CD14-positive monocyte (primary cell): ENCODE measurements around the gene PI4K2A. TPM values are rescaled to one million over a fixed set of nuclear protein-coding genes. Genes with fewer than 3 reads are reported as not detected.

ENCODE experiments used
- DNase-seq, 3 donors: peaks; one replicate each; pipeline ENCODE4 v3.0.0-alpha.2; 2011 to 2022
- H2AFZ ChIP-seq: 2 replicates; pipeline ENCODE4 v1.6.0; 2012; ENCODE audit warnings: mild to moderate bottlenecking, low read depth, low read length, inconsistent platforms; ENCODE audit not compliant: insufficient read depth, poor library complexity, severe bottlenecking
- H3K27ac ChIP-seq, 2 donors: 1 replicate in 1 of 2; 2 replicates in 1 of 2; pipeline ENCODE4 v1.5.1; 2012 to 2013; ENCODE audit warnings: low read length in 2 of 2, control low read depth in 1 of 2, inconsistent platforms in 1 of 2, low read depth in 1 of 2, mild to moderate bottlenecking in 1 of 2
- H3K27me3 ChIP-seq, 2 donors: one replicate each; pipeline versions ENCODE4 v1.6.0 to v1.6.1; 2011 to 2013; ENCODE audit warnings: low read length in 2 of 2; ENCODE audit not compliant: control insufficient read depth in 2 of 2, insufficient read depth in 2 of 2
- H3K36me3 ChIP-seq, 2 donors: replicated peaks in 1 of 2; 1 replicate in 1 of 2; 2 replicates in 1 of 2; pipeline versions ENCODE4 v1.5.1 to v1.6.1; 2012 to 2013; ENCODE audit warnings: low read length in 2 of 2, control low read depth in 1 of 2, inconsistent platforms in 1 of 2, mild to moderate bottlenecking in 1 of 2; ENCODE audit not compliant: insufficient read depth in 2 of 2, control insufficient read depth in 1 of 2
- H3K4me1 ChIP-seq, 2 donors: 1 replicate in 1 of 2; 2 replicates in 1 of 2; pipeline versions ENCODE4 v1.5.1 to v1.6.1; 2012 to 2013; ENCODE audit warnings: low read length in 2 of 2, control low read depth in 1 of 2, inconsistent platforms in 1 of 2, mild to moderate bottlenecking in 1 of 2, moderate library complexity in 1 of 2; ENCODE audit not compliant: insufficient read depth in 2 of 2, control insufficient read depth in 1 of 2
- H3K4me2 ChIP-seq: replicated peaks from 2 replicates; pipeline ENCODE3; 2012; ENCODE audit warnings: low read length, moderate library complexity, mild to moderate bottlenecking; ENCODE audit not compliant: poor library complexity, severe bottlenecking; ENCODE audit errors: extremely low read depth
- H3K4me3 ChIP-seq, 3 experiments: fragments of 200-600 bp in 1 of 3; sonication (generic) in 1 of 3; replicated peaks in 1 of 3; 1 replicate in 2 of 3; 2 replicates in 1 of 3; pipeline ENCODE4 v1.5.1; 2011 to 2013; ENCODE audit warnings: low read length in 3 of 3, mild to moderate bottlenecking in 3 of 3, control low read depth in 2 of 3, low read depth in 2 of 3, inconsistent platforms in 1 of 3, moderate library complexity in 1 of 3
- H3K79me2 ChIP-seq: 2 replicates; pipeline ENCODE4 v1.6.0; 2012; ENCODE audit warnings: mild to moderate bottlenecking, control low read depth, inconsistent platforms, low read length, moderate library complexity; ENCODE audit not compliant: insufficient read depth
- H3K9ac ChIP-seq: 2 replicates; pipeline ENCODE4 v1.6.0; 2017; ENCODE audit warnings: low read length, mild to moderate bottlenecking; ENCODE audit not compliant: insufficient read depth, poor library complexity, severe bottlenecking
- H3K9me3 ChIP-seq, 2 donors: replicated peaks in 1 of 2; 1 replicate in 1 of 2; 2 replicates in 1 of 2; pipeline versions ENCODE4 v1.5.1 to v1.6.1; 2012 to 2013; ENCODE audit warnings: low read length in 2 of 2, control low read depth in 1 of 2; ENCODE audit not compliant: control insufficient read depth in 1 of 2, insufficient read depth in 1 of 2
- H4K20me1 ChIP-seq: 2 replicates; pipeline ENCODE4 v1.6.0; 2012; ENCODE audit warnings: mild to moderate bottlenecking, low read length, control low read depth, moderate library complexity; ENCODE audit not compliant: insufficient read depth
- H3K27ac Mint-ChIP-seq, 7 donors: one replicate each; pipeline ENCODE4 v1.8.0; 2020; ENCODE audit warnings: mild to moderate bottlenecking in 7 of 7, mixed read lengths in 7 of 7, moderate library complexity in 6 of 7, inconsistent platforms in 2 of 7
- H3K27me3 Mint-ChIP-seq, 3 donors: one replicate each; pipeline ENCODE4 v1.8.0; 2021 to 2022; ENCODE audit warnings: low read depth in 3 of 3, mild to moderate bottlenecking in 3 of 3, mixed read lengths in 3 of 3, moderate library complexity in 3 of 3, inconsistent platforms in 1 of 3
- H3K36me3 Mint-ChIP-seq, 2 donors: one replicate each; pipeline ENCODE4 v1.8.0; 2020; ENCODE audit warnings: mixed read lengths in 2 of 2, inconsistent platforms in 1 of 2, mild to moderate bottlenecking in 1 of 2
- H3K4me1 Mint-ChIP-seq: one replicate; pipeline ENCODE4 v1.8.0; 2020; ENCODE audit warnings: mild to moderate bottlenecking, mixed read lengths
- H3K4me3 Mint-ChIP-seq, 2 donors: one replicate each; pipeline ENCODE4 v1.8.0; 2020; ENCODE audit warnings: mild to moderate bottlenecking in 2 of 2, mixed read lengths in 2 of 2, moderate library complexity in 1 of 2
- H3K9me3 Mint-ChIP-seq, 7 donors: one replicate each; pipeline ENCODE4 v1.8.0; 2020 to 2022; ENCODE audit warnings: mixed read lengths in 7 of 7, mild to moderate bottlenecking in 6 of 7, moderate library complexity in 6 of 7, inconsistent platforms in 2 of 7
- CTCF ChIP-seq: fragments of 200-600 bp; IDR thresholded peaks from one replicate; pipeline ENCODE4 v1.8.0; 2022; ENCODE audit warnings: antibody characterized with exemption, mild to moderate bottlenecking
- WGBS: methylation state at CpG from one replicate; pipeline ENCODE4 v1.1.5; 2013; ENCODE audit warnings: missing lambda C conversion rate; ENCODE audit not compliant: insufficient coverage; 5-methylcytosine and 5-hydroxymethylcytosine counted together
- intact Hi-C, 2 donors: fragments of 100-400 bp; cut with micrococcal nuclease; formaldehyde crosslinking; loops; one replicate each; pipeline versions ENCODE4 v1.15.0 to v1.15.1; 2023
- polyA plus RNA-seq, 3 donors: library from polyadenylated mRNA; depleted of rRNA in 1 of 3; unstranded in 2 of 3; stranded (reverse) in 1 of 3; fragments of 300-500 nt in 2 of 3; fragments of >200 nt in 1 of 3; fragmentation: Illumina TruSeq in 2 of 3; gene quantifications; 1 replicate in 2 of 3; 2 replicates in 1 of 3; pipeline ENCODE4 v1.2.3, GENCODE V29; 2012 to 2021

Gene PI4K2A
- polyA plus RNA-seq, 3 donors = 5.8 to 16.4 (median 6.7) TPM

- H3K27ac Mint-ChIP-seq = no peak overlapping the region
- peaks cover 0 to 1% (median 0%) of the 10 kb centered on the region in 7 donors for H3K9me3 Mint-ChIP-seq
Measured at GRCh38 chr10:97599272-97599619, 41.2 kb upstream of the PI4K2A start.

GRCh38 chr10:97600616-97601015 lies 39.9 kb upstream of the PI4K2A start:
- H4K20me1 ChIP-seq = no peaks in the 10 kb centered on the region
- TF ChIP-seq CTCF = no peak
- no peaks in the 10 kb centered on the region for H3K27me3 ChIP-seq
- WGBS = no CpG with 5 or more reads among the region's 1 CpG
- no peak overlapping the region for H3K27ac ChIP-seq
- H3K79me2 ChIP-seq = no peaks in the 10 kb centered on the region
- no peaks in the 10 kb centered on the region for H3K9me3 ChIP-seq
- no peak for DNase-seq
- peaks cover 0 to 5% (median 3%) of the 10 kb centered on the region in 3 donors for H3K27me3 Mint-ChIP-seq
- no peak overlapping the region for H3K4me3 Mint-ChIP-seq
- no peaks in the 10 kb centered on the region for H3K36me3 Mint-ChIP-seq
- H2AFZ ChIP-seq = no peak overlapping the region
- H3K4me3 ChIP-seq = no peak overlapping the region
- H3K4me2 ChIP-seq = no peak overlapping the region
- intact Hi-C loops = no loop called here
- peaks cover 0 to 1% (median 0%) of the 10 kb centered on the region in 7 donors for H3K9me3 Mint-ChIP-seq
- no peaks in the 10 kb centered on the region for H3K36me3 ChIP-seq
- H3K27ac Mint-ChIP-seq = no peak overlapping the region
- H3K4me1 Mint-ChIP-seq = no peaks in the 10 kb centered on the region
- no peaks in the 10 kb centered on the region for H3K4me1 ChIP-seq
- no peak overlapping the region for H3K9ac ChIP-seq

More at GRCh38 chr10:97599272-97599619, 41.2 kb upstream of the PI4K2A start:
- H3K4me1 Mint-ChIP-seq = no peaks in the 10 kb centered on the region
- no peaks in the 10 kb centered on the region for H3K36me3 Mint-ChIP-seq
- intact Hi-C loops = no loop called here
- no peak overlapping the region for H3K4me3 Mint-ChIP-seq
- Histone ChIP-seq H3K27ac (no peak overlapping the region), H3K4me1 (no peaks in the 10 kb centered on the region), H3K4me3 (no peak overlapping the region), H3K27me3 (no peaks in the 10 kb centered on the region), H3K36me3 (no peaks in the 10 kb centered on the region), H3K79me2 (no peaks in the 10 kb centered on the region), H3K4me2 (no peak overlapping the region), H4K20me1 (no peaks in the 10 kb centered on the region), H3K9me3 (no peaks in the 10 kb centered on the region), H2AFZ (no peak overlapping the region), H3K9ac (no peak overlapping the region)
- peaks cover 0 to 4% (median 2%) of the 10 kb centered on the region in 3 donors for H3K27me3 Mint-ChIP-seq
- no peak for DNase-seq
- no peak for TF ChIP-seq CTCF
- WGBS = 100% methylated on average over 3 of the region's 6 CpGs
